Ureter (tissue), 1 donor: ENCODE data around the gene SYTL3. TPM values are rescaled to one million over a fixed set of nuclear protein-coding genes. Genes with fewer than 3 reads are reported as not detected.
A peak's percentile ranks its signal among the peaks of the same experiment; 100 is the strongest.
"Not testable (repeated sequence)": the region's sequence is repeated elsewhere in the genome, so short reads cannot be mapped to it uniquely, and the experiment has no call there.

Source experiments
- DNase-seq: peaks from one replicate; pipeline ENCODE4 v3.0.0-alpha.2; 2020; ENCODE audit warnings: low spot score
- total RNA-seq: library from RNA; stranded (reverse); gene quantifications from one replicate; pipeline ENCODE4 v1.2.4, GENCODE V29; 2023
- donor health status: DM: yes; HTN: yes; CAD: no.

The SYTL3 gene
- 8.7 TPM for total RNA-seq

- DNase-seq, result peak; percentile 53
These were observed at the start of gene SYTL3 for GRCh38 chr6:158649289-158650143. TSS of gene SYTL3 (plus strand) at chr6:158650054. CDS start at chr6:158663269, 13,215 bp downstream.

GRCh38 chr6:158603261-158604047, 46.4 kb upstream of the SYTL3 start:
- DNase-seq, result no peak

GRCh38 chr6:158604048-158604406, 45.8 kb upstream of the SYTL3 start:
- DNase-seq, result no peak

- peak; percentile 59 for DNase-seq
These were observed 44.5 kb upstream of the SYTL3 start for GRCh38 chr6:158605266-158605878.

DNA sequence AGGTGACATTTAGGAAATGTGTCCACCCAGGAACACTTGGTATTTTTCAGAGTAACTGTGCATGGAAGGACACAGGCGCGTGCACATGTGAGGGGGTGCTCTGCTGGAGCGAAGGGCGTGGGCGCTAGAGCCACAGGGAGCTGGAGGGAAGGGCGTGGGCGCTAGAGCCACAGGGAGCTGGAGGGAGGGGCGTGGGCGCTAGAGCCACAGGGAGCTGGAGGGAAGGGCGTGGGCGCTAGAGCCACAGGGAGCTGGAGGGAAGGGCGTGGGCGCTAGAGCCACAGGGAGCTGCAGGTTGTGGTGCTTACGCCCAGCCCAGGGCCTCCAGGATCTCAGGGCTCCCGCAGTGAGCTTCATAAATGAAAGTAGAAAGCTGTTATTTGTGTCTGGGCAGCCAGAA, 43.8 kb upstream of the SYTL3 start:
- not testable (repeated sequence) for DNase-seq

- no peak for DNase-seq
These were observed 42.9 kb upstream of the SYTL3 start for GRCh38 chr6:158606935-158607334.

GRCh38 chr6:158607411-158608170, 42.3 kb upstream of the SYTL3 start:
- no peak for DNase-seq

DNA sequence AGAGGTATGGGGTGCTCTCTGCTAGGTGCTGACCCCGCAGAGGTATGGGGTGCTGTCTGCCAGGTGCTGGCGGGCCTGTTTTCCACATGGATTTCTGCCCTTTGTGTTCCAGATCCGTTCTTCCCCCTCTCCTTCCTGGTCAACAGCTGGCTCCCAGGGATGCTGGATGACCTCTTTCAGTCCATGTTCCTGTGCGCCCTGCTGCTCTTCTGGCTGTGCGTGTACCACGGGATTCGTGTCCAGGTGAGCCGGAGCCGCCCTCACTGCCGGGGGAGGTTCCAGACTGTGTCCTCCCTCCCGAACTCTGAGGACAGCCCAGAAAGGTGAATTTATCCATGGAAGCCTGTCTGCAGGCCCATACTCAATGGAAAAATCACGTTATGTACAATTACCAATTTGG, 41.6 kb upstream of the SYTL3 start:
- no peak for DNase-seq

- no peak for DNase-seq
These were observed 40.2 kb upstream of the SYTL3 start for GRCh38 chr6:158609455-158610155.

DNA sequence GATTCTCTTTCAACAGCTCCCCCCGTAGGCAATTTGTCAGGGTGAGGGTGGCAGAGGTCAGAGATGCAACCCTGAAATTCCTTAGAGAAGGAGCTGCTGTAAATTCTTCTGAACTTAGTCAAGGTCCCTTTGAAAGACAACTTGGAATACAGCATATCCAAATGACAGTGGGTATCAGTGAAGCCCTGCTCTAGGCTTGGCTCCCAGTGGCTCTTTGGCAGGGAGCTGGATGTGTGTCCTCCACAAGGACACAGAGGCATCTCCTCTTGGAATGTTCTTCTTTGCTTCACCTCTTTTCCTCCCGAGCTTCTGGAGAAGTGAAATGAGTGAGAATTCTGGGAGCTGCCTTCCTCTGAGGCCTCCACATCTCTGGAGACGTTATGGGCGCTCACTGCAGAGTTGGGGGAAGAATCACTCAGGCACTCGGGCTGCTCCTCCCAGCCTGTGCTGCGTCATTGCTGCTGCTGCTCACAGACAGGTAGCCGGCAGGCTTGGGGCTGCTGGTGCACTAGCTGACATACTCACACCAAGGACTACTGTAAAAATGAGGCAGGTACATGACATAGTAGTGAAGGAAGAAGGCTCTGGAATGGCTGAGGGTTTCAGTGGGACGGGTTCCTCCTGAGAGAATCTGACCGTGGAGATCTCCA, 39.4 kb upstream of the SYTL3 start:
- no peak for DNase-seq

GRCh38 chr6:158611039-158611438, 38.8 kb upstream of the SYTL3 start:
- DNase-seq, result no peak

- no peak for DNase-seq
These were observed 38.1 kb upstream of the SYTL3 start for GRCh38 chr6:158611541-158612370.

DNA sequence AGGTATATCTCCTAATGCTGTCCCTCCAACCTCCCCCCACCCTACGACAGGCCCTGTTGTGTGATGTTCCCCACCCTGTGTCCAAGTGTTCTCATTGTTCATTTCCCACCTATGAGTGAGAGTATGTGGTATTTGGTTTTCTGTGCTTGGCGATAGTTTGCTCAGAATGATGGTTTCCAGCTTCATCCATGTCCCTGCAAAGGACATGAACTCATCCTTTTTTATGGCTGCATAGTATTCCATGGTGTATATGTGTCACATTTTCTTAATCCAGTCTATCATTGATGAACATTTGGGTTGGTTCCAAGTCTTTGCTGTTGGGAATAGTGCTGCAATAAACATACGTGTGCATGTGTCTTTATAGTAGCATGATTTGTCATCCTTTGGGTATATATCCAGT, 35.2 kb upstream of the SYTL3 start:
- DNase-seq, result not testable (repeated sequence)

DNA sequence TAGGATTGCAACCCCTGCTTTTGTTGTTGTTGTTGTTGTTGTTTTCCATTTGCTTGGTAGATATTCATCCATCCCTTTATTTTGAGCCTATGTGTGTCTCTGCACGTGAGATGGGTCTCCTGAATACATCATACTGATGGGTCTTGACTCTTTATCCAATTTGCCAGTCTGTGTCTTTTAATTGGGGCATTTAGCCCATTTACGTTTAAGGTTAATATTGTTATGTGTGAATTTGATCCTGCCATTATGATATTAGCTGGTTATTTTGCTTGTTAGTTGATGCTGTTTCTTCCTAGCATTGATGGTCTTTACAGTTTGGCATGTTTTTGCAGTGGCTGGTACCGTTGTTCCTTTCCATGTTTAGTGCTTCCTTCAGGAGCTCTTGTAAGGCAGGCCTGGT, 31.6 kb upstream of the SYTL3 start:
- not testable (repeated sequence) for DNase-seq

DNA sequence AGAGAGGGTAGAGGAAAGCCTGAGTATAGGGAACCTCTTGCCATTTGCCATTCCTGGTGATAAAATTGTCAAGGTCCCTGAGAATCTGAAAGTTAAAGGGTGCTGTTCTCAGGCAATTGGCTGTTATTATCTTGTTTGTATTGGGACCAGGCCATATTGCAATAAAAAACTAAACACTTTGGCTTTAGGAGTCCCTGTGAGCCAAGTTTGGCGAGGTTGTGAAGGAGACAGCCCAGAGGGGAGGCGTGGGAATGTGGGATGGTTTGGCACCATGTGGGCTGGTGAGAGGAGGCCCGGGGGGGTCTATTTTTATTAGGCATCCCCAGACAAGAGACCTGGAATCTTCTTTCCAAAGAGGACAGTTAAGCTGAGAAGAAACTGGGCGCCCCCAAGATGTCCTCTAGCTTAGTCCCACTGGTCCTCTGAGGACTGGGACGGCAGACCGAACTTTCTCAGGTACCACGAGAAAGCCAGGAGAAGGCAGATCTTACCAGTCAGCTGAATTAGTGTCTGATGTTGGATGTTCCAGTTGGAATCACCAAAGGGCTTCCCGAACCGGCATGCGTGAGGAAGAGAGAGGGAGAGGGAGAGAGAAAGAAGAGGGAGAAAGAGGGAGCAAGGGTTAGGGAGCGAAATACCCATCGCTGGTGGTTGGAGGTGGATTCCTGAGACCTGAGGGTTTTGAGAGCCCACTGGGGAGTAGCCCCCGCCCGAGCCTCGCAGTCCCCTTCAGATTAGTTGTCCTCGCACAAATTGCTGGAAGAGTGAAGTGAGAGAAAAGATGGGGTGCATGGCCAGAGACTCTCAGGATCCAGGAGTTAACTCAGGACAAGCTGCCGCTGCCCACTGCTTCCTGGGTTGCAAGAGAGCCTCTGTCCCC, 29.7 kb upstream of the SYTL3 start:
- no peak for DNase-seq

- DNase-seq, result no peak
These were observed 28.7 kb upstream of the SYTL3 start for GRCh38 chr6:158620963-158621693.

- no peak for DNase-seq
These were observed 27.9 kb upstream of the SYTL3 start for GRCh38 chr6:158621694-158622544.
